GDM1 (cell line): ENCODE results near the gene EXOC6B.

Experiments used
- DNase-seq: peaks from one replicate; lab custom pipeline; 2025; lab: John Stamatoyannopoulos, UW

EXOC6B gene

GRCh38 chr2:72132981-72133720 is 692.7 kb downstream of the EXOC6B start:
- DNase-seq = no peak

GRCh38 chr2:72131916-72132841 is 693.7 kb downstream of the EXOC6B start:
- DNase-seq = no peak

- no peak for DNase-seq
These were observed 694.4 kb downstream of the EXOC6B start for GRCh38 chr2:72131371-72131891.

GRCh38 chr2:72130659-72131360 is 695.0 kb downstream of the EXOC6B start:
- no peak for DNase-seq

- no peak for DNase-seq
These were observed 696.0 kb downstream of the EXOC6B start for GRCh38 chr2:72129681-72130340.

GRCh38 chr2:72128843-72129227 is 697.0 kb downstream of the EXOC6B start:
- DNase-seq = no peak

- no peak for DNase-seq
These were observed 697.6 kb downstream of the EXOC6B start for GRCh38 chr2:72128059-72128842.

- DNase-seq = no peak
These were observed 698.3 kb downstream of the EXOC6B start for GRCh38 chr2:72127401-72128058.

GRCh38 chr2:72126186-72127100 is 699.4 kb downstream of the EXOC6B start:
- no peak for DNase-seq
